Measurements from ENCODE around the gene GREM2.

The GREM2 gene

DNA sequence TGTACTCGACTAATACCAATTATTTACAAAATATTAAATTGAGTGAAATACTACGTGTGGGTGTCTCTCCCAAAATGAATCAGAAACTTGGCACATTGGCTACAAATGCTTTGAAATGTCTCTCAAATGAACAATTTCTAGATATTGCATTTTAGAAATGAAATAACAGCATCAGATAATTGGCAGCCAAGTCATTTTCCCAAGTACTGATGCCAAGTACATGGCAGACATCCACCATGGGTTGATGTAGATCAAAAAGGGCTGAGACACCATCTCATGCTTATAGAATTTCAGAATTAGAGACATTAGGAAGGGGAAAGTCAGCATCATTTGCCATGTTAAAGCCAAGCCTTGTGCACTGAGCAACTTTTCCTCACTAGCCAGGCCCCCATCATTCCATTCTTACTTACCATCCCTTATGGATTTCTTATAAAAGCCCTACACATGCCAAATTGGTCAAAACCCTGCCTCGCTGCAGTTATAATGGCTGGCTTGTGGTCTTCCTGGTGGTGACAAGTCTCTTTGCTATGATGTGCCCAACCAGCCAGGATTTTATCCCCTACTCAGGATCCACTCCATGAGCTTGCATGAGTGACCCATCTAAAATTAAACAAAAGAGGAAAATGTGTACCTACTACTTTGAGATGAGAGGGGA is 73.1 kb downstream of the GREM2 start:
- no peaks in the 10 kb centered on the region for H3K9me3 ChIP-seq (ENCODE audit: insufficient read depth, low read depth, low read length)
- H3F3A ChIP-seq (ENCODE audit: low read depth): no peaks in the 10 kb centered on the region
- H3K4me2 ChIP-seq (ENCODE audit: low read depth, low read length, poor library complexity, severe bottlenecking): no peak overlapping the region
- no peaks in the 10 kb centered on the region for H3K27me3 ChIP-seq (ENCODE audit: insufficient read depth, low read length, poor library complexity, severe bottlenecking)
- H3K9me2 ChIP-seq (replicated peaks; ENCODE audit: low read depth, low read length): no peaks in the 10 kb centered on the region
- no peak overlapping the region for H2AFZ ChIP-seq (ENCODE audit: low read length)
- H3K4me3 ChIP-seq (ENCODE audit: low read length, poor library complexity, severe bottlenecking): no peak overlapping the region
- H3K4me1 ChIP-seq (ENCODE audit: insufficient read depth, low read length, poor library complexity, severe bottlenecking): no peaks in the 10 kb centered on the region
- no peak overlapping the region for H3K9ac ChIP-seq (ENCODE audit: low read depth, low read length, poor library complexity, severe bottlenecking)
- TF ChIP-seq EZH2phosphoT487 (IDR thresholded peaks at IDR 0.05; ENCODE audit: borderline replicate concordance): no peak
- TF ChIP-seq CTCF (conservative IDR thresholded peaks at IDR 0.05; ENCODE audit: low read length): no peak
- no peaks in the 10 kb centered on the region for H3K79me2 ChIP-seq (ENCODE audit: insufficient read depth, low read length)
- H4K20me1 ChIP-seq (ENCODE audit: insufficient read depth, low read length, poor library complexity, severe bottlenecking): no peaks in the 10 kb centered on the region
- H3K36me3 ChIP-seq (ENCODE audit: insufficient read depth, low read length): no peaks in the 10 kb centered on the region

DNA sequence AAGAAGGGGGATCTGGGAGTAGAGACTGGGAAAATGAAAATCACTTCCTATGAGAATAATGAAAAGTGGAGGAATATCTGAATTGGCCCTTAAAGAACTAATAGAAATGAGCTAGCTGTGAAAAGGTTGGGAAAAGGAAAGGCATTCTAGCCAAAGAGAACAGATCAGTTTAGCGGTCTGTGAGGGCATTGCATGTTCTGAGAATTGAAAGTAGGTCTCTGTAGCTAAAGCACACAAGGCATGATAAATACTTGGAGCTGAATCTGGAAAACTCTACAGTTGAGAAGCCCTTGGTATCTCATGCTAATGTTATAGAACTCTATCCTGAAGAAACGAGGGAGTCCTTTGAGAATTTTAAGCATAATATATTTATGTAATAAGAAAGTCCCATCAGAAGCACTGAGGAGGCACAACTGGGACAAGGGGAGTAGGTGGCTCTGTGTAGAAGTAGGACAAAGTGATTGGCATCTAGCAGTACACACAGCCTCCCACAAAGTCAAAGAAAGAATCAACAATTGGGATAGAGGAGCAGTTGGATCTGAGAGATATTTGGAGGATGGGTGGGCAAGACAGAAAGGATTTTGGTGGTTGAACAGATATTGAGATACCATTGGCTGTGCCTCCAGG is 78.7 kb downstream of the GREM2 start:
- Histone ChIP-seq H4K20me1 (ENCODE audit: insufficient read depth, low read length, poor library complexity, severe bottlenecking) (no peaks in the 10 kb centered on the region), H3K4me2 (ENCODE audit: low read depth, low read length, poor library complexity, severe bottlenecking) (no peak overlapping the region), H3K9me3 (ENCODE audit: insufficient read depth, low read depth, low read length) (no peaks in the 10 kb centered on the region), H3F3A (ENCODE audit: low read depth) (no peaks in the 10 kb centered on the region), H2AFZ (ENCODE audit: low read length) (no peak overlapping the region), H3K4me1 (ENCODE audit: insufficient read depth, low read length, poor library complexity, severe bottlenecking) (no peaks in the 10 kb centered on the region), H3K4me3 (ENCODE audit: low read length, poor library complexity, severe bottlenecking) (no peak overlapping the region), H3K9ac (ENCODE audit: low read depth, low read length, poor library complexity, severe bottlenecking) (no peak overlapping the region), H3K9me2 (replicated peaks; ENCODE audit: low read depth, low read length) (no peaks in the 10 kb centered on the region), H3K36me3 (ENCODE audit: insufficient read depth, low read length) (no peaks in the 10 kb centered on the region), H3K27me3 (ENCODE audit: insufficient read depth, low read length, poor library complexity, severe bottlenecking) (no peaks in the 10 kb centered on the region), H3K79me2 (ENCODE audit: insufficient read depth, low read length) (no peaks in the 10 kb centered on the region)
- TF ChIP-seq CTCF (conservative IDR thresholded peaks at IDR 0.05; ENCODE audit: low read length) (no peak), EZH2phosphoT487 (IDR thresholded peaks at IDR 0.05; ENCODE audit: borderline replicate concordance) (no peak)

DNA sequence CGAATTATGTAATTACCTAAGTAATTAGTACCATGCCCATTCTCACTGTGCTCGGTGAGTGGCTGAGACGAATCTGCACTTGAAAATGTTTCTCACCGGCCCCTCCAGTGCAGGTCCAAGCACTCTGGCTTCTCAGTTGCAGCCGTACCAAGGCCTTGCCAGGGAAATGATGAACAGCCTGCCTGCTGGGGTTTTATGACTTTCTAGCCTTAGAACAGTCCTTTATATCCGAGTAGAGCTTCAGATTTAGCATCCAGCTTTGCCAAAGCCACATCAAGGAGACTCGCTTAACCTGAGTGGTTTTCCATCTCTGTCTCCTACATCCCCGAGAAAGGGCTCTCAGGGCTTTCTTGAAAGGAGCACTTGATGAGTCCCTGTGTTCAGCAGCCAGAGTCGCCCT is 83.4 kb downstream of the GREM2 start:
- H3K4me3 ChIP-seq (ENCODE audit: low read length, poor library complexity, severe bottlenecking): no peak overlapping the region
- no peaks in the 10 kb centered on the region for H3K9me3 ChIP-seq (ENCODE audit: insufficient read depth, low read depth, low read length)
- no peaks in the 10 kb centered on the region for H3K79me2 ChIP-seq (ENCODE audit: insufficient read depth, low read length)
- TF ChIP-seq CTCF (conservative IDR thresholded peaks at IDR 0.05; ENCODE audit: low read length) (no peak), EZH2phosphoT487 (IDR thresholded peaks at IDR 0.05; ENCODE audit: borderline replicate concordance) (no peak)
- H3K9me2 ChIP-seq (replicated peaks; ENCODE audit: low read depth, low read length): no peaks in the 10 kb centered on the region
- no peaks in the 10 kb centered on the region for H3K27me3 ChIP-seq (ENCODE audit: insufficient read depth, low read length, poor library complexity, severe bottlenecking)
- H4K20me1 ChIP-seq (ENCODE audit: insufficient read depth, low read length, poor library complexity, severe bottlenecking): no peaks in the 10 kb centered on the region
- H3K36me3 ChIP-seq (ENCODE audit: insufficient read depth, low read length): no peaks in the 10 kb centered on the region
- no peaks in the 10 kb centered on the region for H3K4me1 ChIP-seq (ENCODE audit: insufficient read depth, low read length, poor library complexity, severe bottlenecking)
- H2AFZ ChIP-seq (ENCODE audit: low read length): no peak overlapping the region
- H3K4me2 ChIP-seq (ENCODE audit: low read depth, low read length, poor library complexity, severe bottlenecking): no peak overlapping the region
- no peaks in the 10 kb centered on the region for H3F3A ChIP-seq (ENCODE audit: low read depth)
- no peak overlapping the region for H3K9ac ChIP-seq (ENCODE audit: low read depth, low read length, poor library complexity, severe bottlenecking)

Data from Loucy (cell line).